PFSK-1 (cell line): ENCODE results near the gene LHX4.

Experiments used
- FOXP2 ChIP-seq: optimal IDR thresholded peaks from 2 replicates; pipeline ENCODE3; 2011; ENCODE audit warnings: borderline replicate concordance, control low read depth, inconsistent platforms; ENCODE audit not compliant: insufficient read depth; ENCODE audit errors: extremely low read length, extremely low read depth
- POLR2AphosphoS5 ChIP-seq: IDR thresholded peaks from 2 replicates; pipeline ENCODE4 v1.6.1; 2012; ENCODE audit warnings: low read depth, mild to moderate bottlenecking, control low read depth, low read length, moderate library complexity
- REST ChIP-seq, 2 experiments: IDR thresholded peaks; 2 replicates each; pipeline versions ENCODE4 v1.6.1 to v1.8.0; 2011 to 2012; ENCODE audit warnings: low read depth in 2 of 2, low read length in 2 of 2, control low read depth in 1 of 2, inconsistent platforms in 1 of 2, mild to moderate bottlenecking in 1 of 2, moderate library complexity in 1 of 2; ENCODE audit not compliant: insufficient read depth in 1 of 2
- SIN3A ChIP-seq: IDR thresholded peaks from 2 replicates; pipeline ENCODE4 v1.6.1; 2012; ENCODE audit warnings: mild to moderate bottlenecking, low read length, moderate library complexity, borderline replicate concordance; ENCODE audit not compliant: insufficient read depth
- TAF1 ChIP-seq: IDR thresholded peaks from 2 replicates; pipeline ENCODE4 v1.6.1; 2012; ENCODE audit warnings: low read length, control low read depth, borderline replicate concordance; ENCODE audit not compliant: insufficient read depth

DNA sequence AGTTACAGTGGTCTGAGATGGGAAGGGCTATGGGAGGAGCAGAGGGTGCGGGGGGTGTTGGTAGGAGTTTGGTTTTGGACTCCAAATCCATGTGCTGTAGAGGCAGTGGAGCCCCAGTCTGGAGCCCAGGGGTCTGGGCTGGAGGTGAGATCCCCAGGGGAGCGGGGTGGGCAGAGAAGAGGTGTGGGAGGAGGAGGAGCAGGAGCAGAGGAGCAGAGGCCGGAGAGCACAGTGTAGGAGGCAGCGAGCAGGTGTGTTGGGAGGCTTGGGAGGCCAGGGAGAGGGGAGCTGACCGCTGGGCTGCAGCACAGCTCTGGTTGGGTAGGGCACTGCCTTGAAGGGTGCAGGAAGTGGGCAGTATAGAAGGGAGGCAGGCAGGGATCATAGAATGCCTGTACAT, 28.9 kb downstream of the LHX4 start:
- TF ChIP-seq POLR2AphosphoS5 (no peak), FOXP2 (no peak), REST (IDR thresholded peaks at IDR 0.05; ENCODE audit: insufficient read depth in 1 of 2, low read depth in 2 of 2, low read length in 2 of 2) (no peak), SIN3A (no peak), TAF1 (no peak)
